ENCODE results near the gene ACR.

The ACR gene

DNA sequence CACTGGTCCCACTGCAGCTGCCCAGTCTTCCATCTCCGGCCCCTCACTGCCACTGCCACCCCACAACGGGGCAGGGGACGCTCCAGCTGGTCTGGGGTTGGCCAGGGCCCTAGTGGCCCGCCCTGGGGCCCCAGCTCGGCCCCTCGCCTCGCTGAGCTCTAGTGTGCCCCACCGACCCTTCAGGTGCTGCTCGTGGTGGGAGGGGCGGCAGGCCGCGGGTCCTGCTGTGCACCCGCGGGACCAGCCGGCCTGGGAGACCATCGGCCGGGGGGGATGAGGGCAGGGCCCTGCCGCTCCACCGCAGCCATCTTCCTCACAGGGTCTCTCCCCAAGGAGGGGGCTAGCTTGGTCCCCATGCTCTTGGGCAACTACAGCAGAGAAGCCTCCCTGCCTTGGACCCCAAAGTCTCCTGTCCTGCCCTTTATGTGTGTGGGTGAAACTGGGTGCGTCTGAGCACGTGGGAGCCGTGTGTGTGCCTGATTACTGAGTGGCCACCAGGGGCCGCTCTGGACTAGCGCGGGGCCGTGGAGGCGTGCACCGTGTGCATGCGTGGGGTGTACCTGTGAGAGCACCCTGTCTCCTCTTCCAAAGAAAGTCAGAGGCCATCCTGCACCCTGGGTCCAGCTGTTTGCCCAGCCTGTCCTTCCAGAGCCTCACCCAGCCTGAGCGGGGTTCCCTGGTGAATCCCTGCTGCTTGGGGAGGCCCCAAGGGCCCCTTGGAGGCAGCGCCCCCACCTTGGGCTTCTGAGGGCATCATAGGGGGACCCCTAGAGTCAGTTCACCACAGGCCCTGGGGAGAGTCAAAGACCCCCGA lies 6.0 kb upstream of the ACR start:
- Histone ChIP-seq H2BK5ac (ENCODE audit: low read depth, low read length, poor library complexity) (no peak overlapping the region), H4K91ac (ENCODE audit: low read depth, low read length) (no peak overlapping the region), H3K23ac (ENCODE audit: low read length) (no peak overlapping the region), H3K27ac (ENCODE audit: low read depth, low read length) (no peak overlapping the region), H2BK120ac (ENCODE audit: insufficient read depth, low read length, poor library complexity) (no peak overlapping the region), H3K4me3 (ENCODE audit: low read depth, low read length) (no peak overlapping the region), H2BK12ac (ENCODE audit: low read length) (no peak overlapping the region), H4K8ac (ENCODE audit: low read depth, low read length) (no peak overlapping the region), H2AFZ (ENCODE audit: insufficient read depth, low read length, poor library complexity) (no peak overlapping the region), H3K27me3 (ENCODE audit: insufficient read depth, low read length) (peaks cover 5% of the 10 kb centered on the region), H2AK5ac (ENCODE audit: low read length) (no peak overlapping the region), H3K9ac (ENCODE audit: low read length) (no peak overlapping the region), H3K79me1 (ENCODE audit: low read length) (no peaks in the 10 kb centered on the region), H3K14ac (ENCODE audit: low read length) (no peak overlapping the region), H3K36me3 (ENCODE audit: control insufficient read depth in 1 of 2, insufficient read depth in 2 of 2, low read length in 2 of 2) (no peaks in the 10 kb centered on the region), H4K12ac (ENCODE audit: low read depth, low read length) (no peak overlapping the region), H3K18ac (ENCODE audit: low read length) (no peak overlapping the region), H3K79me2 (ENCODE audit: control insufficient read depth, insufficient read depth, low read length, poor library complexity) (no peaks in the 10 kb centered on the region), H3K4me2 (ENCODE audit: low read length) (no peak overlapping the region), H3K4me1 (ENCODE audit: control insufficient read depth in 1 of 2, insufficient read depth in 2 of 2, low read length in 2 of 2) (no peaks in the 10 kb centered on the region), H3K9me3 (ENCODE audit: insufficient read depth, low read depth, low read length) (peaks cover 4% of the 10 kb centered on the region), H3K4ac (ENCODE audit: low read depth, low read length) (no peak overlapping the region)
- WGBS (ENCODE audit: extremely low coverage, insufficient coverage, insufficient read length), result no CpG with 5 or more reads among the region's 32 CpGs
- DNase-seq, result peak in 1 of 2 donors; percentile 29

DNA sequence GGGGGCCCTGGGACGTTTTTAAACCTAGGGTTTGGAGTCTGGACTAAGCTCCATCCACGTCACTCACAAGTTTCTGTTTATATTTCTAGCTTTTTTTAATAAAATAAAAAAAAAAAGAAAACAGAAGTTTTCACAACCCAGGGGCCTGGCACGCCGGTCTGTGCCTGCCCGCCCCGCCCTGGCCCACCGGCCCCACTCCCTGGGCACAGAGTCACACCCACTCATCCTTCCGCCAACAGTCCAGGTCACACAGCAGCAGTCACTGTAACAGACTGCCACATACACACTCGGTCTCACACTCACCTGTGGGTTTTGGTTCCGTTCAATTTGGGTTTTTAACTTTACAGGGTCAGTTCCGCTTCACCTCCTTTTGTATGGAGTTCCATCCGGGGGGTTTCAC lies 5.3 kb upstream of the ACR start:
- H3K9ac ChIP-seq (ENCODE audit: low read length), result no peak overlapping the region
- no peak overlapping the region for H4K12ac ChIP-seq (ENCODE audit: low read depth, low read length)
- H2AFZ ChIP-seq (ENCODE audit: insufficient read depth, low read length, poor library complexity), result no peak overlapping the region
- H3K27me3 ChIP-seq (ENCODE audit: insufficient read depth, low read length), result peaks cover 5% of the 10 kb centered on the region
- no peaks in the 10 kb centered on the region for H3K79me1 ChIP-seq (ENCODE audit: low read length)
- no peaks in the 10 kb centered on the region for H3K79me2 ChIP-seq (ENCODE audit: control insufficient read depth, insufficient read depth, low read length, poor library complexity)
- H3K4me1 ChIP-seq (ENCODE audit: control insufficient read depth in 1 of 2, insufficient read depth in 2 of 2, low read length in 2 of 2), result no peaks in the 10 kb centered on the region
- no CpG with 5 or more reads among the region's 12 CpGs for WGBS (ENCODE audit: extremely low coverage, insufficient coverage, insufficient read length)
- H3K4me3 ChIP-seq (ENCODE audit: low read depth, low read length), result no peak overlapping the region
- DNase-seq, result no peak
- H3K23ac ChIP-seq (ENCODE audit: low read length), result no peak overlapping the region
- no peak overlapping the region for H2BK5ac ChIP-seq (ENCODE audit: low read depth, low read length, poor library complexity)
- H3K18ac ChIP-seq (ENCODE audit: low read length), result no peak overlapping the region
- H3K36me3 ChIP-seq (ENCODE audit: control insufficient read depth in 1 of 2, insufficient read depth in 2 of 2, low read length in 2 of 2), result no peaks in the 10 kb centered on the region
- H3K4me2 ChIP-seq (ENCODE audit: low read length), result no peak overlapping the region
- no peak overlapping the region for H2BK120ac ChIP-seq (ENCODE audit: insufficient read depth, low read length, poor library complexity)
- no peak overlapping the region for H4K8ac ChIP-seq (ENCODE audit: low read depth, low read length)
- no peak overlapping the region for H3K14ac ChIP-seq (ENCODE audit: low read length)
- no peak overlapping the region for H4K91ac ChIP-seq (ENCODE audit: low read depth, low read length)
- H3K27ac ChIP-seq (ENCODE audit: low read depth, low read length), result no peak overlapping the region
- H2AK5ac ChIP-seq (ENCODE audit: low read length), result no peak overlapping the region
- H2BK12ac ChIP-seq (ENCODE audit: low read length), result no peak overlapping the region
- no peak overlapping the region for H3K4ac ChIP-seq (ENCODE audit: low read depth, low read length)
- H3K9me3 ChIP-seq (ENCODE audit: insufficient read depth, low read depth, low read length), result peaks cover 4% of the 10 kb centered on the region

DNA sequence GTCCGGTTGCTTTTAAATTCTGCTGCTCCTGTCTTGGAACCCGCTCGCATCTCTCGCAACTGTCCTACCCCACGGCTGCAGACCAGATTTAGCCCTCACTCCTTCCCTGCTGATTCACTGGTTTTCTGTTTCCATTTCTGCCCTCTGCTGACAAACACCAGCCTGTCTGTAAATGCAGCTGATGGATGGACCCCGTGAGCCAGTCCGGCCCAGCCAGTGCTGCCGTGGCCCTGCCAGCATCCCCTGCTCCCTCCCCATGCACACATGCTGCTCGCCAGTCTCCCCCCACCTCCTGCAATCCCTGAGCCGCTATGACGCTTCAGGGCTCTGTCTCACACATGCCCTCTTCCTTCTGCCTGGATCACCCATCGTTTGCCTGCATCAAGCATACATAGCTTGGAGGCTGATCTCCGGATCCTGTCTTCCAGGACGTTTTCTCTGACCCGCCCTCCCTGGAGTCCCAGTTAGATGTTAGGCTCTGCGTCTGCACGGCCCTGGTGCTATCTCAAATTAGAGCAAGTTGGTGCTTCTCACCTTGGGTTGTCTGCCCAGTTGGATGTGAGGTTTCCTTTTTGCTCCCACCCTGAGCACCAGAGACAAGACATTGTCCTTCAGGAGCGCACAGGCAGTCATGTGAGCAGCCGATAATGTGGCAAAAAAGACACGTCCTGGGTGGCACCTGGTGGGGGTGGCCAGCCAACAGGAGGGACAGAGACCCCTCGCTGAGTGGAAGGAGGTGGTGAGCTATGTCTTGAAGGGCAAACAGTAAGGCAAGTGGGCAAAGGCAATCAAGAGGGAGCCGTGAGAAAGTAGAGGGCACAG lies 4.3 kb upstream of the ACR start:
- H3K9me3 ChIP-seq (ENCODE audit: insufficient read depth, low read depth, low read length), result peaks cover 4% of the 10 kb centered on the region
- no peaks in the 10 kb centered on the region for H3K79me2 ChIP-seq (ENCODE audit: control insufficient read depth, insufficient read depth, low read length, poor library complexity)
- no peak overlapping the region for H2AFZ ChIP-seq (ENCODE audit: insufficient read depth, low read length, poor library complexity)
- no peak overlapping the region for H3K18ac ChIP-seq (ENCODE audit: low read length)
- H3K4me1 ChIP-seq (ENCODE audit: control insufficient read depth in 1 of 2, insufficient read depth in 2 of 2, low read length in 2 of 2), result no peaks in the 10 kb centered on the region
- peaks cover 5% of the 10 kb centered on the region for H3K27me3 ChIP-seq (ENCODE audit: insufficient read depth, low read length)
- H2BK5ac ChIP-seq (ENCODE audit: low read depth, low read length, poor library complexity), result no peak overlapping the region
- H4K12ac ChIP-seq (ENCODE audit: low read depth, low read length), result no peak overlapping the region
- DNase-seq, result no peak
- H3K79me1 ChIP-seq (ENCODE audit: low read length), result no peaks in the 10 kb centered on the region
- no peak overlapping the region for H3K4ac ChIP-seq (ENCODE audit: low read depth, low read length)
- WGBS (ENCODE audit: extremely low coverage, insufficient coverage, insufficient read length), result no CpG with 5 or more reads among the region's 22 CpGs
- H2BK120ac ChIP-seq (ENCODE audit: insufficient read depth, low read length, poor library complexity), result no peak overlapping the region
- no peak overlapping the region for H4K8ac ChIP-seq (ENCODE audit: low read depth, low read length)
- H3K4me2 ChIP-seq (ENCODE audit: low read length), result no peak overlapping the region
- H2AK5ac ChIP-seq (ENCODE audit: low read length), result no peak overlapping the region
- no peak overlapping the region for H3K27ac ChIP-seq (ENCODE audit: low read depth, low read length)
- no peak overlapping the region for H3K9ac ChIP-seq (ENCODE audit: low read length)
- no peak overlapping the region for H3K4me3 ChIP-seq (ENCODE audit: low read depth, low read length)
- H3K23ac ChIP-seq (ENCODE audit: low read length), result no peak overlapping the region
- H2BK12ac ChIP-seq (ENCODE audit: low read length), result no peak overlapping the region
- no peak overlapping the region for H3K14ac ChIP-seq (ENCODE audit: low read length)
- H4K91ac ChIP-seq (ENCODE audit: low read depth, low read length), result no peak overlapping the region
- no peaks in the 10 kb centered on the region for H3K36me3 ChIP-seq (ENCODE audit: control insufficient read depth in 1 of 2, insufficient read depth in 2 of 2, low read length in 2 of 2)

DNA sequence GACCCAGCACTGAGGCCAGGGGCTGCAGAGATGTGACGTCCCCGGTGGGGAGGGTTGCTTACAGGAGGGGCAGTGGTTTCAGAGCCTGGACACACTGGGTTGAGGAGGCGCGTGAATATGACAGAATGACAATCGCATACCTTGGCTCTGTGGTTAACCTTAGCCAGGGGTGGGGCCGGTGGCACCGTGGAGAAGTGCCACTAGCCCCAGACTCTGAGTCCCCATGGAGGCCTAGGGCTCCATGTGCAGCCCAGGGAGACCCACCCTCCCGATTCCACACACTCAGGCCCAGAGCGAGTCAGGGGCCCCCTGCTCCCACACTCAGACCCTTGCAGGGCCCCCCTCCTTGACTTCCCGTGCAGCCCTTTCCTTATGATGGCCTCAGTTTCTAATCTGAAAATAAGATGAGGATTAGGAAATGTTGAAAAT lies 3.6 kb upstream of the ACR start:
- Histone ChIP-seq H3K18ac (ENCODE audit: low read length) (no peak overlapping the region), H3K4ac (ENCODE audit: low read depth, low read length) (no peak overlapping the region), H3K23ac (ENCODE audit: low read length) (no peak overlapping the region), H2BK5ac (ENCODE audit: low read depth, low read length, poor library complexity) (no peak overlapping the region), H2AFZ (ENCODE audit: insufficient read depth, low read length, poor library complexity) (no peak overlapping the region), H3K4me3 (ENCODE audit: low read depth, low read length) (no peak overlapping the region), H2AK5ac (ENCODE audit: low read length) (no peak overlapping the region), H3K4me1 (ENCODE audit: control insufficient read depth in 1 of 2, insufficient read depth in 2 of 2, low read length in 2 of 2) (no peaks in the 10 kb centered on the region), H3K79me2 (ENCODE audit: control insufficient read depth, insufficient read depth, low read length, poor library complexity) (no peaks in the 10 kb centered on the region), H4K91ac (ENCODE audit: low read depth, low read length) (no peak overlapping the region), H4K8ac (ENCODE audit: low read depth, low read length) (no peak overlapping the region), H3K27me3 (ENCODE audit: insufficient read depth, low read length) (peaks cover 5% of the 10 kb centered on the region), H3K27ac (ENCODE audit: low read depth, low read length) (no peak overlapping the region), H3K36me3 (ENCODE audit: control insufficient read depth in 1 of 2, insufficient read depth in 2 of 2, low read length in 2 of 2) (no peaks in the 10 kb centered on the region), H4K12ac (ENCODE audit: low read depth, low read length) (no peak overlapping the region), H3K14ac (ENCODE audit: low read length) (no peak overlapping the region), H3K9ac (ENCODE audit: low read length) (no peak overlapping the region), H2BK12ac (ENCODE audit: low read length) (no peak overlapping the region), H3K9me3 (ENCODE audit: insufficient read depth, low read depth, low read length) (peaks cover 4% of the 10 kb centered on the region), H3K4me2 (ENCODE audit: low read length) (no peak overlapping the region), H3K79me1 (ENCODE audit: low read length) (no peaks in the 10 kb centered on the region), H2BK120ac (ENCODE audit: insufficient read depth, low read length, poor library complexity) (no peak overlapping the region)
- no peak for DNase-seq
- WGBS (ENCODE audit: extremely low coverage, insufficient coverage, insufficient read length), result no CpG with 5 or more reads among the region's 10 CpGs
